Measurements from ENCODE around the gene SASS6.

- no peak for TF ChIP-seq CTCF (IDR thresholded peaks at IDR 0.05)
- TF ChIP-seq POLR2A (IDR thresholded peaks at IDR 0.05): no peak
Observed at GRCh38 chr1:100089082-100089481, 43.6 kb downstream of the SASS6 start.

All from Peyer's patch (tissue), 4 donors.